Endothelial cell of umbilical vein (primary cell): ENCODE data around the gene VAV3. TPM values are rescaled to one million over a fixed set of nuclear protein-coding genes. Genes with fewer than 3 reads are reported as not detected.

Experiments used
- BruUV-seq: library from RNA; stranded (reverse); fragments of 400-500 nt; replicated peaks from 2 replicates; lab custom pipeline; 2021; lab: Mats Ljungman, UMichigan
- CTCF ChIA-PET: fragments of 300-600, 350-600 bp; sonication (Branson Sonifier 250); formaldehyde crosslinking; loops from one replicate; lab custom pipeline; 2021; ENCODE audit warnings: antibody characterized with exemption, inconsistent platforms; lab: Charles Lee
- POLR2A ChIA-PET: fragments of 300-600, 350-600 bp; sonication (Branson Sonifier 250); formaldehyde crosslinking; loops from one replicate; lab custom pipeline; 2021; ENCODE audit warnings: antibody characterized with exemption, inconsistent platforms; lab: Charles Lee
- DNase-seq: peaks from one replicate; pipeline ENCODE4 v3.0.0-alpha.2; 2011; ENCODE audit warnings: low read depth, low spot score
- FAIRE-seq: peaks from 2 replicates; lab custom pipeline; 2011; peaks lifted over from hg19 to GRCh38; lab: Jason Lieb, UNC
- H2AFZ ChIP-seq: 2 replicates; pipeline ENCODE4 v1.6.0; 2012; ENCODE audit warnings: low read depth, low read length, control low read depth, inconsistent platforms
- H3K27ac ChIP-seq: 2 replicates; pipeline ENCODE4 v1.5.1; 2011; ENCODE audit warnings: low read depth, mild to moderate bottlenecking, control low read depth, low read length, moderate library complexity; ENCODE audit not compliant: insufficient read depth
- H3K27me3 ChIP-seq, 2 experiments: 2 replicates each; pipeline versions ENCODE4 v1.6.0 to v1.6.1; 2011; ENCODE audit warnings: low read length in 2 of 2, mixed read lengths in 1 of 2; ENCODE audit not compliant: control insufficient read depth in 2 of 2, insufficient read depth in 2 of 2
- H3K36me3 ChIP-seq, 2 experiments: 2 replicates in 1 of 2; 3 replicates in 1 of 2; pipeline ENCODE4 v1.5.1; 2011; ENCODE audit warnings: low read length in 2 of 2, mild to moderate bottlenecking in 1 of 2, moderate library complexity in 1 of 2; ENCODE audit not compliant: control insufficient read depth in 2 of 2, insufficient read depth in 2 of 2; ENCODE audit errors: extremely low read depth in 1 of 2
- H3K4me1 ChIP-seq: 3 replicates; pipeline ENCODE4 v1.5.1; 2011; ENCODE audit warnings: mild to moderate bottlenecking, low read length; ENCODE audit not compliant: control insufficient read depth, insufficient read depth; ENCODE audit errors: extremely low read depth
- H3K4me2 ChIP-seq: 2 replicates; pipeline ENCODE4 v1.6.1; 2011; ENCODE audit warnings: low read length, control low read depth, mixed read lengths; ENCODE audit not compliant: insufficient read depth
- H3K4me3 ChIP-seq, 3 experiments: fragments of 200-600 bp in 1 of 3; sonication (generic), shearing (Covaris generic) in 1 of 3; replicated peaks in 1 of 3; 2 replicates each; pipeline ENCODE4 v1.5.1; 2011 to 2016; ENCODE audit warnings: control low read depth in 3 of 3, low read length in 3 of 3, mild to moderate bottlenecking in 2 of 3, inconsistent platforms in 1 of 3, low read depth in 1 of 3, moderate library complexity in 1 of 3; ENCODE audit not compliant: insufficient read depth in 1 of 3
- H3K79me2 ChIP-seq: 2 replicates; pipeline ENCODE4 v1.6.0; 2012; ENCODE audit warnings: low read length, inconsistent platforms; ENCODE audit not compliant: control insufficient read depth, insufficient read depth
- H3K9ac ChIP-seq: replicated peaks from 2 replicates; pipeline ENCODE3; 2011; ENCODE audit warnings: low read length, control low read depth; ENCODE audit not compliant: insufficient read depth; ENCODE audit errors: extremely low read depth
- H3K9me1 ChIP-seq: replicated peaks from 3 replicates; pipeline ENCODE4 v1.6.0; 2011; ENCODE audit warnings: mild to moderate bottlenecking, low read length; ENCODE audit not compliant: control insufficient read depth, insufficient read depth; ENCODE audit errors: extremely low read depth
- H3K9me3 ChIP-seq: replicated peaks from 2 replicates; pipeline ENCODE4 v1.5.1; 2012; ENCODE audit warnings: low read length, inconsistent platforms; ENCODE audit not compliant: control insufficient read depth, insufficient read depth
- H4K20me1 ChIP-seq: replicated peaks from 2 replicates; pipeline ENCODE3; 2011; ENCODE audit warnings: mild to moderate bottlenecking, low read length; ENCODE audit not compliant: control insufficient read depth, insufficient read depth; ENCODE audit errors: extremely low read depth
- EZH2 ChIP-seq: IDR thresholded peaks from 2 replicates; pipeline ENCODE4 v1.6.1; 2012; ENCODE audit warnings: borderline replicate concordance, low read depth, mild to moderate bottlenecking, moderate library complexity, low read length, inconsistent platforms; ENCODE audit not compliant: severe bottlenecking
- FOS ChIP-seq: IDR thresholded peaks from 2 replicates; pipeline ENCODE4 v1.6.1; 2011; ENCODE audit warnings: mild to moderate bottlenecking, low read length, moderate library complexity, borderline replicate concordance; ENCODE audit not compliant: insufficient read depth
- GATA2 ChIP-seq: IDR thresholded peaks from 2 replicates; pipeline ENCODE4 v1.7.0; 2011; ENCODE audit warnings: low read depth, mild to moderate bottlenecking, moderate library complexity, mixed read lengths, low read length; ENCODE audit not compliant: insufficient read length, insufficient read depth
- JUN ChIP-seq: IDR thresholded peaks from 2 replicates; pipeline ENCODE4 v1.6.1; 2011; ENCODE audit warnings: borderline replicate concordance, low read depth; ENCODE audit not compliant: insufficient read length, insufficient read depth
- MYC ChIP-seq: IDR thresholded peaks from one replicate; pipeline ENCODE4 v1.6.1; 2011; ENCODE audit warnings: mild to moderate bottlenecking, low read depth, low read length
- POLR2A ChIP-seq: IDR thresholded peaks from 2 replicates; pipeline ENCODE4 v1.6.1; 2012; ENCODE audit warnings: low read depth, mild to moderate bottlenecking, control low read depth, low read length
- POLR2AphosphoS5 ChIP-seq: IDR thresholded peaks from 2 replicates; pipeline ENCODE4 v1.6.1; 2012; ENCODE audit warnings: low read depth, mild to moderate bottlenecking, control low read depth, low read length, moderate library complexity; ENCODE audit not compliant: insufficient read depth
- dilution Hi-C: fragments of 300-500 bp; cut with MboI; formaldehyde crosslinking; loops from one replicate; pipeline ENCODE4 v1.15.0; 2019; ENCODE audit warnings: low sequenced_read_pairs; ENCODE audit not compliant: extremely low pct_ligation_motif_present
- intact Hi-C: fragments of 100-400 bp; cut with micrococcal nuclease; formaldehyde crosslinking; loops from one replicate; pipeline ENCODE4 v1.10.0; 2022
- polyA plus RNA-seq, 4 experiments: library from polyadenylated mRNA; depleted of rRNA in 3 of 4; stranded (reverse) in 3 of 4; unstranded in 1 of 4; fragments of >200 nt; gene quantifications; 2 replicates each; pipeline versions ENCODE4 v1.2.1 to v1.2.3, GENCODE V29; 2011 to 2012; ENCODE audit warnings: missing spikeins in 1 of 4
- total RNA-seq: library from RNA; stranded (reverse); gene quantifications from 2 replicates; pipeline ENCODE4 v1.2.3, GENCODE V29; 2021
- TF ChIP-seq, protein P1 (sequence below): IDR thresholded peaks from 2 replicates; pipeline ENCODE4 v1.6.1; 2011; ENCODE audit not compliant: insufficient read depth, insufficient read length
- TF ChIP-seq, protein P2 (sequence below), 2 donors: IDR thresholded peaks; 1 replicate in 1 of 2; 2 replicates in 1 of 2; pipeline ENCODE4 v1.5.1; 2011; ENCODE audit warnings: low read length in 2 of 2, mild to moderate bottlenecking in 2 of 2, moderate library complexity in 2 of 2, control low read depth in 1 of 2, inconsistent platforms in 1 of 2, low read depth in 1 of 2; ENCODE audit not compliant: insufficient read depth in 1 of 2; ENCODE audit errors: extremely low read depth in 1 of 2

The VAV3 gene
- total and polyA plus RNA-seq, 2 donors (not counting 3 experiments of a cell fraction or from before 2014, with no cell fraction given) = 0.18 to 1.5 TPM

DNA sequence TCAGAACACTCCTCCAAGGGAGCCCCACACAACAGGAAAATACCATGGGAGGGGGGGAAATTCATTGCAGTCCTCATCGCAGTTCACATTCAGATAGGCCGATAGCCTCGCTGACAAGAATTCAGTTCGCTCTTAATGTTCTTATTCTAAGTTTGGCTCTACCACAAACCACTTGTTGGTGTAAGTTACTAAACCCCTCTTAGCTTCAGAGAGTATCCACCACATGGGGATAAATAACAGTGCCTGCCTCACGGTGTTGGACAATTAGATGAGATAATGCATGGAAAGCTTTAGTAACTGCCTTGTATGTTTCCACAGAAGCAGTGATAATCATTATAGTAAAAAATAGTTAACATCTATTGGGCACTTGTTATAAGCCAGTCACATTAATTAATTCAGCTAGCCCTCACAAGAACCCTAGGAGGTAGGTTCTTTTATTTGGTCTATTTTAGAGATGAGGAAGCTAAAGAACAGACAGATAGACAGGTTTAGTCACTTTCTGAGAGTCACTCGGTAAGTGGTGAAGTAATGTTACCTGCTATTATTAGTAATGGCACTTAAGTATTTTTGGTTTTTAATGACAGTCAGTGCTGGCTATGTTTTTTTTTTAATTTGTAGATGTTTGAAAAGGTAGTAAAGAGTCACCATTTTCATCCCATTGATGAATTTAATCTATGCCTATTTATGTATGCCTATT, 10.1 kb downstream of the VAV3 start:
- BruUV-seq = no TSS peak
- no peaks in the 10 kb centered on the region for H3K79me2 ChIP-seq
- no peak overlapping the region for H2AFZ ChIP-seq
- H4K20me1 ChIP-seq = no peaks in the 10 kb centered on the region
- CTCF ChIA-PET = no interaction called here
- POLR2A ChIA-PET = no interaction called here
- H3K9ac ChIP-seq = no peak overlapping the region
- DNase-seq (no peak), FAIRE-seq (no peak)
- H3K9me3 ChIP-seq = no peaks in the 10 kb centered on the region
- H3K4me1 ChIP-seq = peaks cover 13% of the 10 kb centered on the region
- H3K4me2 ChIP-seq = no peak overlapping the region
- TF ChIP-seq, protein P1, sequence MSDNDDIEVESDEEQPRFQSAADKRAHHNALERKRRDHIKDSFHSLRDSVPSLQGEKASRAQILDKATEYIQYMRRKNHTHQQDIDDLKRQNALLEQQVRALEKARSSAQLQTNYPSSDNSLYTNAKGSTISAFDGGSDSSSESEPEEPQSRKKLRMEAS = no peak
- TF ChIP-seq JUN = no peak
- TF ChIP-seq POLR2AphosphoS5 = no peak
- no peak for TF ChIP-seq MYC
- TF ChIP-seq EZH2 = no peak
- intact Hi-C loops = no loop called here
- H3K27ac ChIP-seq = no peak overlapping the region
- peaks cover 6 to 11% of the 10 kb centered on the region in 2 experiments for H3K27me3 ChIP-seq
- no peak overlapping the region for H3K4me3 ChIP-seq
- H3K36me3 ChIP-seq = no peaks in the 10 kb centered on the region
- dilution Hi-C loops = no loop called here
- H3K9me1 ChIP-seq = no peaks in the 10 kb centered on the region

DNA sequence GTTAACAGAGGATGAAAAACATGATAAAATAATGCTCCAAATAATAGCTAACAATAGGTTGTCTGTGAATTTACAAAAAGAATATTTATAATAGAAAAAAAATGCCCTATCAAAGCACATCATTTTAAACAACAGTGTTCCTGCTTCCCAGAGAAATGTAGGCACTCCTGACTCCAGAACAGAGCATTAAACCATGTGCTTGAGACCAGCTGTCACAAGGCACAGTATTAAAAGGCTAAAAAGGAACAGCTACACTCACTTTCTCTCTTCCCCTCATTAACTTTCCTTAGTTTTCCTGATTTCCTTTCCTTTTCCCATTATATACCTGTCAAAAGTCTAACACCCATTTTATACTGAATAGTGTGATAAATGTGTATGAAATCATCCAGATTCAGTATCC, 10.9 kb downstream of the VAV3 start:
- no peaks in the 10 kb centered on the region for H3K9me1 ChIP-seq
- H3K27ac ChIP-seq = no peak overlapping the region
- H3K4me2 ChIP-seq = no peak overlapping the region
- no peaks in the 10 kb centered on the region for H3K9me3 ChIP-seq
- TF ChIP-seq MYC = no peak
- no peak for TF ChIP-seq POLR2AphosphoS5
- TF ChIP-seq POLR2A = no peak
- TF ChIP-seq GATA2 = no peak
- no peak for TF ChIP-seq JUN
- TF ChIP-seq, protein P2, sequence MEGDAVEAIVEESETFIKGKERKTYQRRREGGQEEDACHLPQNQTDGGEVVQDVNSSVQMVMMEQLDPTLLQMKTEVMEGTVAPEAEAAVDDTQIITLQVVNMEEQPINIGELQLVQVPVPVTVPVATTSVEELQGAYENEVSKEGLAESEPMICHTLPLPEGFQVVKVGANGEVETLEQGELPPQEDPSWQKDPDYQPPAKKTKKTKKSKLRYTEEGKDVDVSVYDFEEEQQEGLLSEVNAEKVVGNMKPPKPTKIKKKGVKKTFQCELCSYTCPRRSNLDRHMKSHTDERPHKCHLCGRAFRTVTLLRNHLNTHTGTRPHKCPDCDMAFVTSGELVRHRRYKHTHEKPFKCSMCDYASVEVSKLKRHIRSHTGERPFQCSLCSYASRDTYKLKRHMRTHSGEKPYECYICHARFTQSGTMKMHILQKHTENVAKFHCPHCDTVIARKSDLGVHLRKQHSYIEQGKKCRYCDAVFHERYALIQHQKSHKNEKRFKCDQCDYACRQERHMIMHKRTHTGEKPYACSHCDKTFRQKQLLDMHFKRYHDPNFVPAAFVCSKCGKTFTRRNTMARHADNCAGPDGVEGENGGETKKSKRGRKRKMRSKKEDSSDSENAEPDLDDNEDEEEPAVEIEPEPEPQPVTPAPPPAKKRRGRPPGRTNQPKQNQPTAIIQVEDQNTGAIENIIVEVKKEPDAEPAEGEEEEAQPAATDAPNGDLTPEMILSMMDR (IDR thresholded peaks at IDR 0.05; ENCODE audit: extremely low read depth in 1 of 2, insufficient read depth in 1 of 2, low read depth in 1 of 2, low read length in 2 of 2) = no peak
- TF ChIP-seq, protein P1 = no peak
- TF ChIP-seq EZH2 = no peak
- TF ChIP-seq FOS = no peak
- no peak for DNase-seq
- H3K79me2 ChIP-seq = no peaks in the 10 kb centered on the region
- H3K27me3 ChIP-seq = peaks cover 6 to 11% of the 10 kb centered on the region in 2 experiments
- dilution Hi-C loops = no loop called here
- H3K4me3 ChIP-seq = no peak overlapping the region
- no peak for FAIRE-seq
- peaks cover 13% of the 10 kb centered on the region for H3K4me1 ChIP-seq
- H3K36me3 ChIP-seq = no peaks in the 10 kb centered on the region
- no peaks in the 10 kb centered on the region for H4K20me1 ChIP-seq
- H2AFZ ChIP-seq = no peak overlapping the region
- H3K9ac ChIP-seq = no peak overlapping the region
- CTCF ChIA-PET = no interaction called here
- intact Hi-C loops = no loop called here
- POLR2A ChIA-PET = no interaction called here
- BruUV-seq = no TSS peak
